SK-N-SH treated with all-trans-retinoic acid at 6 μM for 48 hours (cell line): ENCODE results near the gene SPINK2.

ENCODE experiments used
- ARNTL ChIP-seq: fragments of 450-650 bp; formaldehyde crosslinking; IDR thresholded peaks from 2 replicates; pipeline ENCODE4 v1.5.0; 2020; ENCODE audit warnings: low read depth, mild to moderate bottlenecking, moderate library complexity, borderline replicate concordance
- CREB5 ChIP-seq: fragments of 250-450 bp; sonication (Bioruptor Pico); IDR thresholded peaks from 2 replicates; pipeline ENCODE4 v1.5.1; 2020; ENCODE audit warnings: low read depth, mild to moderate bottlenecking, moderate library complexity
- CSRNP3 ChIP-seq: fragments of 250-450 bp; sonication (Bioruptor Pico); IDR thresholded peaks from 2 replicates; pipeline ENCODE4 v1.5.1; 2021; ENCODE audit warnings: mild to moderate bottlenecking, moderate library complexity
- ESRRG ChIP-seq: fragments of 250-450 bp; sonication (Bioruptor Pico); IDR thresholded peaks from 2 replicates; pipeline ENCODE4 v1.6.1; 2021; ENCODE audit warnings: mild to moderate bottlenecking
- ISL1 ChIP-seq: fragments of 250-450 bp; sonication (Bioruptor Pico); IDR thresholded peaks from 2 replicates; pipeline ENCODE4 v2.1.2; 2022; ENCODE audit warnings: mild to moderate bottlenecking, moderate library complexity
- OSR1 ChIP-seq: fragments of 250-450 bp; sonication (Bioruptor Pico); IDR thresholded peaks from 2 replicates; pipeline ENCODE4 v1.8.0; 2022; ENCODE audit warnings: moderate library complexity, mild to moderate bottlenecking, inconsistent platforms
- PATZ1 ChIP-seq: fragments of 250-450 bp; sonication (Bioruptor Pico); IDR thresholded peaks from 2 replicates; pipeline ENCODE4 v1.8.0; 2020; ENCODE audit warnings: mild to moderate bottlenecking, moderate library complexity, borderline replicate concordance
- POU6F1 ChIP-seq: fragments of 250-450 bp; sonication (Bioruptor Pico); IDR thresholded peaks from 2 replicates; pipeline ENCODE4 v1.8.0; 2021; ENCODE audit warnings: low read depth, mild to moderate bottlenecking, moderate library complexity, borderline replicate concordance
- RARB ChIP-seq: fragments of 250-450 bp; sonication (Bioruptor Pico); IDR thresholded peaks from 2 replicates; pipeline ENCODE4 v1.8.0; 2021; ENCODE audit warnings: mild to moderate bottlenecking, moderate library complexity
- SNAI2 ChIP-seq: fragments of 250-450 bp; sonication (Bioruptor Pico); IDR thresholded peaks from 2 replicates; pipeline ENCODE4 v1.5.0; 2020; ENCODE audit warnings: mild to moderate bottlenecking, moderate library complexity
- TCF4 ChIP-seq: fragments of 250-450 bp; sonication (Bioruptor Pico); IDR thresholded peaks from 2 replicates; pipeline ENCODE4 v1.8.0; 2021; ENCODE audit warnings: mild to moderate bottlenecking, moderate library complexity, borderline replicate concordance
- TSHZ2 ChIP-seq: fragments of 250-450 bp; sonication (Bioruptor Pico); IDR thresholded peaks from 2 replicates; pipeline ENCODE4 v1.5.0; 2020; ENCODE audit warnings: mild to moderate bottlenecking, moderate library complexity
- ZNF70 ChIP-seq: fragments of 450-650 bp; formaldehyde crosslinking; IDR thresholded peaks from 2 replicates; pipeline ENCODE4 v1.5.0; 2020; ENCODE audit warnings: mild to moderate bottlenecking, moderate library complexity

GRCh38 chr4:56856656-56857055 lies 35.2 kb upstream of the SPINK2 start:
- TF ChIP-seq SNAI2 (CRISPR knock-in tag) (no peak), ARNTL (no peak), CSRNP3 (CRISPR knock-in tag) (no peak), CREB5 (CRISPR knock-in tag) (no peak), PATZ1 (CRISPR knock-in tag) (no peak), RARB (CRISPR knock-in tag) (no peak), ZNF70 (CRISPR knock-in tag) (no peak), OSR1 (no peak), ISL1 (CRISPR knock-in tag) (no peak), ESRRG (CRISPR knock-in tag) (no peak), POU6F1 (CRISPR knock-in tag) (no peak), TCF4 (no peak), TSHZ2 (CRISPR knock-in tag) (no peak)
